GM08714 (cell line): ENCODE measurements around the gene LARGE1.

Experiments used
- H3K4me3 ChIP-seq: fragments of 200-500 bp; sonication (Bioruptor generic); 2 replicates; pipeline ENCODE4 v1.5.1; 2014; ENCODE audit warnings: mild to moderate bottlenecking, low read length, inconsistent platforms
- ZNF274 ChIP-seq: IDR thresholded peaks from 2 replicates; pipeline ENCODE4 v1.6.1; 2012; ENCODE audit warnings: mild to moderate bottlenecking, low read depth, low read length

LARGE1 gene

GRCh38 chr22:33255791-33256190 is 664.5 kb downstream of the LARGE1 start:
- no peak for TF ChIP-seq ZNF274
- no peak overlapping the region for H3K4me3 ChIP-seq

DNA sequence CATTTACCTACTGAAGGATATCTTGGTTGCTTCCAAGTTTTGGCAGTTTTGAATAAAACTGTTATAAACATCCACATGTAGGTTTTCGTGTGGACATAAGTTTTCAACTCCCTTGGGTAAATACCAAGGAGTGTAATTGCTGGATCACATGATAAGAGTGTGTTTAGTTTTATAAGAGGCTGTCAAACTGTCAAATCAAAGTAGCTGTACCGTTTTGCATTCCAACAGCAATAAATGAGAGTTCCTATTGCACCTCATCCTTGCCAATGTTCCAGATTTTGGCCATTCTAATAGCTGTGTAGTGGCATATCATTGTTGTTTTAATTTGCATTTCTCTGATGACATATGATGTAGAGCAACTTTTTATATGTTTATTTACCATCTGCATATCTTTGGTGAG is 671.3 kb downstream of the LARGE1 start:
- no peak for TF ChIP-seq ZNF274
- H3K4me3 ChIP-seq, result no peak overlapping the region

DNA sequence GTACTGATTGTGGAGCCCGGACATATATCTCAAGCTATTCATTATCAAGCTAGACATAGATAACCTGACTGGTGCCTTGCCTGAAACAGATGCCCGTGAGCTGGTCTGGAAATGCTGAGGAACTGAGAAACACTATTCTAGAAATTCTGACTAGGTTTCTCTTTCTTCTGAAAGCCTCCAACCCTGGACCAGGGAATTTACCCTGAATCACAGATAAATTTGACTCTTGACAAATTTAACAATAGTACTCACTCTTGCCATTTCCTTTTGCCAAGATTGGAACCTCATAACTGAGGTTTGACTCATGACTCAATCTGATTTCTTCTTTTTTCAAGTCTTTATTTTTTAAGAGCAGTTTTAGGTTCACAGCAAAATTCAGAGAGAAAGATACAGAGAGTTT is 672.5 kb downstream of the LARGE1 start:
- TF ChIP-seq ZNF274, result no peak

DNA sequence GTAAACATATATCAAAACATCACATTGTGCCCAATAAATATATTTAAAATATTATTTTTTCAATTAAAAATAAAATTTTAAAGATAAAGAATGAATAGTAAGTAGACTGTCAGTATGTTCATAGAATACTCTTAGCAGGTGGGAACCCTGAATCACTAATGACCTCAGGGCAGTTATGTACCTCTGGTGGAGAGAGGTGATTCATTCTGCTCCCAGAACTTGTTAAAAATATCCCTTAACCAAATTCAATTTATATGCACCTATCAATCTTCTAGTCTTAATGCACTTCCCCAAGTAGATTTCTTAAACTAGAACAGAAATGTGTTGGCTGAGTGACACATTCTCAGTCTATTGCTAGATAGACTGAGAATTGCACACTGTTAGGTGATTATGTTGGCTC is 678.2 kb downstream of the LARGE1 start:
- no peak overlapping the region for H3K4me3 ChIP-seq
- no peak for TF ChIP-seq ZNF274

More for the DNA sequence above, 672.5 kb downstream of the LARGE1 start:
- H3K4me3 ChIP-seq, result no peak overlapping the region

GRCh38 chr22:33240888-33241475 is 679.3 kb downstream of the LARGE1 start:
- H3K4me3 ChIP-seq, result no peak overlapping the region
- no peak for TF ChIP-seq ZNF274

GRCh38 chr22:33232071-33232470 is 688.2 kb downstream of the LARGE1 start:
- no peak overlapping the region for H3K4me3 ChIP-seq
- TF ChIP-seq ZNF274, result no peak

GRCh38 chr22:33227791-33228190 is 692.5 kb downstream of the LARGE1 start:
- TF ChIP-seq ZNF274, result no peak

GRCh38 chr22:33224841-33225240 is 695.4 kb downstream of the LARGE1 start:
- TF ChIP-seq ZNF274, result no peak

More at GRCh38 chr22:33227791-33228190, 692.5 kb downstream of the LARGE1 start:
- H3K4me3 ChIP-seq, result no peak overlapping the region

More at GRCh38 chr22:33224841-33225240, 695.4 kb downstream of the LARGE1 start:
- no peak overlapping the region for H3K4me3 ChIP-seq
